C4-2B (cell line): Measurements from ENCODE around the gene MYPN.

ENCODE experiments used
- ZFX ChIP-seq: fragments of 450-650 bp; IDR thresholded peaks from 2 replicates; pipeline ENCODE4 v1.6.1; 2017
- TF ChIP-seq, protein P1 (sequence below): fragments of 450-650 bp; conservative IDR thresholded peaks from 2 replicates; pipeline ENCODE4 v1.5.1; 2017; ENCODE audit warnings: mild to moderate bottlenecking

DNA sequence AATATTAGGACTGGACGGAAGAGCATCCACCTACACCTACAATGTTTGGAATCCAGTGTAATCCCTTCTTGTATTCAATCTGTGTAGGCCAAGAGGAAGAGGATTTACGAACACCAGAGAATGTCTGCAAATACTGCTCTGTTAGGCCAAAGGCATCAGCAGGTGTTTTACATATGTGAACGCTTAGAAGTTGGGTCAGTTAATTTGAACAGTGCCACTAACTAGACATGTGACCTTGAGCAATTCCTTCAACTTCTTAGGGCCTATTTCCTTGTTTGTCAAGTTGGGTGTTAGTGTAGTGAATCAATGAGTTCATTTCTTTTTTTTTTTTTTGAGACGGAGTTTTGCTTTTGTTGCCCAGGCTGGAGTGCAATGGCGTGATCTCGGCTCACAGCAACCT lies 35.4 kb downstream of the MYPN start:
- TF ChIP-seq, protein P1, sequence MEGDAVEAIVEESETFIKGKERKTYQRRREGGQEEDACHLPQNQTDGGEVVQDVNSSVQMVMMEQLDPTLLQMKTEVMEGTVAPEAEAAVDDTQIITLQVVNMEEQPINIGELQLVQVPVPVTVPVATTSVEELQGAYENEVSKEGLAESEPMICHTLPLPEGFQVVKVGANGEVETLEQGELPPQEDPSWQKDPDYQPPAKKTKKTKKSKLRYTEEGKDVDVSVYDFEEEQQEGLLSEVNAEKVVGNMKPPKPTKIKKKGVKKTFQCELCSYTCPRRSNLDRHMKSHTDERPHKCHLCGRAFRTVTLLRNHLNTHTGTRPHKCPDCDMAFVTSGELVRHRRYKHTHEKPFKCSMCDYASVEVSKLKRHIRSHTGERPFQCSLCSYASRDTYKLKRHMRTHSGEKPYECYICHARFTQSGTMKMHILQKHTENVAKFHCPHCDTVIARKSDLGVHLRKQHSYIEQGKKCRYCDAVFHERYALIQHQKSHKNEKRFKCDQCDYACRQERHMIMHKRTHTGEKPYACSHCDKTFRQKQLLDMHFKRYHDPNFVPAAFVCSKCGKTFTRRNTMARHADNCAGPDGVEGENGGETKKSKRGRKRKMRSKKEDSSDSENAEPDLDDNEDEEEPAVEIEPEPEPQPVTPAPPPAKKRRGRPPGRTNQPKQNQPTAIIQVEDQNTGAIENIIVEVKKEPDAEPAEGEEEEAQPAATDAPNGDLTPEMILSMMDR: no peak
- TF ChIP-seq ZFX: no peak
